ENCODE results near the gene LZTS2.

LZTS2 gene

GRCh38 chr10:100986623-100986951 lies 13.0 kb upstream of the LZTS2 start:
- DNase-seq, result no peak
- Histone ChIP-seq H3K36me3 (replicated peaks) (peaks cover 19% of the 10 kb centered on the region), H3K27ac (peak overlapping the region; percentile 52), H3K4me3 (ENCODE audit: low read depth, low read length) (peak overlapping the region; percentile 98), H3K27me3 (replicated peaks) (no peaks in the 10 kb centered on the region)
- in situ Hi-C loops (cut with HindIII; ENCODE audit: low pct_ligation_motif_present, low sequenced_read_pairs), result no loop called here
- TF ChIP-seq, protein P1, sequence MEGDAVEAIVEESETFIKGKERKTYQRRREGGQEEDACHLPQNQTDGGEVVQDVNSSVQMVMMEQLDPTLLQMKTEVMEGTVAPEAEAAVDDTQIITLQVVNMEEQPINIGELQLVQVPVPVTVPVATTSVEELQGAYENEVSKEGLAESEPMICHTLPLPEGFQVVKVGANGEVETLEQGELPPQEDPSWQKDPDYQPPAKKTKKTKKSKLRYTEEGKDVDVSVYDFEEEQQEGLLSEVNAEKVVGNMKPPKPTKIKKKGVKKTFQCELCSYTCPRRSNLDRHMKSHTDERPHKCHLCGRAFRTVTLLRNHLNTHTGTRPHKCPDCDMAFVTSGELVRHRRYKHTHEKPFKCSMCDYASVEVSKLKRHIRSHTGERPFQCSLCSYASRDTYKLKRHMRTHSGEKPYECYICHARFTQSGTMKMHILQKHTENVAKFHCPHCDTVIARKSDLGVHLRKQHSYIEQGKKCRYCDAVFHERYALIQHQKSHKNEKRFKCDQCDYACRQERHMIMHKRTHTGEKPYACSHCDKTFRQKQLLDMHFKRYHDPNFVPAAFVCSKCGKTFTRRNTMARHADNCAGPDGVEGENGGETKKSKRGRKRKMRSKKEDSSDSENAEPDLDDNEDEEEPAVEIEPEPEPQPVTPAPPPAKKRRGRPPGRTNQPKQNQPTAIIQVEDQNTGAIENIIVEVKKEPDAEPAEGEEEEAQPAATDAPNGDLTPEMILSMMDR (IDR thresholded peaks at IDR 0.05; ENCODE audit: low read depth, low read length, missing control alignments), result no peak

DNA sequence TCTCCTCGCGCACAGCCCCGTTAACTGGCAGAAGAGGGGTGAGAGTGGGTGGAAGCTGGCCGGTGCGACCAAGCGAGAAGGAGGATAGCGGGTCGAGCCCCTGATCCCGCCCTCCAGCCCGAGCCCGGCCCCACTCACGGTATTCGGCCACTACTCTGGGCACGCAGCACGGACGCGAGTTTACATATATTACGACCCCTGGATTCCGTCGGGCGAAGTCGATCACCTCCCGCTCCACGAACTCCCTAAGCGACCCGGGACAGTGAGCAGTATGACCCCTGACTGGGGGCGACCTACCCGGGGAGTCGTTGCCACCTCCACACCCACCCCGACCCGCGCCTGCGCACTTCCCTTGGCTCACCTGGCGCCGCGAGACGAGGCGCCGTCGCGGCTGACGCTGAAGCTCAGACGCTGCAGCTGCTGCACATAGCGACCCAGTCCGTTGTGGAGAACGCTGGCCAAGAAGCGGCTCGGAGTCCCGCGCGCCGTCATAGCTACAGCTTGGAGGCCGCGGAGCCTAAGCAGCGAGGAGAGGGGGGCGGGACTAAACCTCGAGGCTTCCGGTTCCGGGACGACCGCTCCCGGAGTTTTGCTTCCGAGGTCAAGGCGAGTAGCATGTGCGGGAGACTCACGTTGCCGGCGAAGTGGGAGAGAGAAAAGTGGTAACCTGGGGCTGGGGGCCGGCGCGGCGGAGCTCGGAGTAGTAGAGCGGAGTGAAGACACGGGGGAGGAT lies 12.5 kb upstream of the LZTS2 start, which contains the start of the genes MRPL43 and TWNK:
TSS of gene MRPL43 (minus strand) at position 546 of the 733 bp plus-strand sequence. CDS start at position 492, 54 bp downstream.
TSS of gene TWNK (plus strand) at position 592 of the 733 bp plus-strand sequence. CDS start 668 bp downstream, outside the sequence.
- in situ Hi-C loops (cut with HindIII; ENCODE audit: low pct_ligation_motif_present, low sequenced_read_pairs), result no loop called here
- H3K4me3 ChIP-seq (ENCODE audit: low read depth, low read length), result peak within 1 kb of the TSS; percentile 98
- H3K27me3 ChIP-seq (replicated peaks), result no peaks in the 10 kb centered on the region
- TF ChIP-seq, protein P1 (IDR thresholded peaks at IDR 0.05; ENCODE audit: low read depth, low read length, missing control alignments), result no peak
- H3K27ac ChIP-seq, result peak within 1 kb of the TSS; percentile 52
- peak; percentile 74 for DNase-seq
- peaks cover 18% of the 10 kb centered on the region for H3K36me3 ChIP-seq (replicated peaks)

- TF ChIP-seq, protein P1 (IDR thresholded peaks at IDR 0.05; ENCODE audit: low read depth, low read length, missing control alignments), result no peak
- in situ Hi-C loops (cut with HindIII; ENCODE audit: low pct_ligation_motif_present, low sequenced_read_pairs), result no loop called here
- H3K27ac ChIP-seq, result peak overlapping the region; percentile 52
Measured at GRCh38 chr10:100987685-100988049, 11.9 kb upstream of the LZTS2 start.

DNA sequence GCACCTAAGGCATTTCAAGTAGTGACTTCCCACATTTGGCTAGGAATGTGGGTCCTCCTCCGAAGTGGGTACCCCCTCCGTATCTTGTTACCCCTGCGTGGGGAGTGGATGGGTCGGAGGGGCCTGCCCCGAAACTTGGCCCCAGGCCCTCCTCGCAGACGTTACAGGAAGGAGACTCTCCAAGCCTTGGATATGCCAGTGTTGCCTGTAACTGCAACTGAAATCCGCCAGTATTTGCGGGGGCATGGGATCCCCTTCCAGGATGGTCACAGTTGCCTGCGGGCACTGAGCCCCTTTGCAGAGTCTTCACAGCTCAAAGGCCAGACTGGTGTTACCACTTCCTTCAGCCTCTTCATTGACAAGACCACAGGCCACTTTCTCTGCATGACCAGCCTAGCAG lies 11.4 kb upstream of the LZTS2 start:
- TF ChIP-seq, protein P1 (IDR thresholded peaks at IDR 0.05; ENCODE audit: low read depth, low read length, missing control alignments), result no peak
- no peak for DNase-seq
- Histone ChIP-seq H3K4me3 (ENCODE audit: low read depth, low read length) (peak overlapping the region; percentile 98), H3K36me3 (replicated peaks) (peaks cover 22% of the 10 kb centered on the region), H3K27ac (no peak overlapping the region), H3K27me3 (replicated peaks) (no peaks in the 10 kb centered on the region)
- in situ Hi-C loops (cut with HindIII; ENCODE audit: low pct_ligation_motif_present, low sequenced_read_pairs), result no loop called here

More at GRCh38 chr10:100987685-100988049, 11.9 kb upstream of the LZTS2 start:
- Histone ChIP-seq H3K27me3 (replicated peaks) (no peaks in the 10 kb centered on the region), H3K36me3 (replicated peaks) (peaks cover 18% of the 10 kb centered on the region), H3K4me3 (ENCODE audit: low read depth, low read length) (peak overlapping the region; percentile 98)
- no peak for DNase-seq

DNA sequence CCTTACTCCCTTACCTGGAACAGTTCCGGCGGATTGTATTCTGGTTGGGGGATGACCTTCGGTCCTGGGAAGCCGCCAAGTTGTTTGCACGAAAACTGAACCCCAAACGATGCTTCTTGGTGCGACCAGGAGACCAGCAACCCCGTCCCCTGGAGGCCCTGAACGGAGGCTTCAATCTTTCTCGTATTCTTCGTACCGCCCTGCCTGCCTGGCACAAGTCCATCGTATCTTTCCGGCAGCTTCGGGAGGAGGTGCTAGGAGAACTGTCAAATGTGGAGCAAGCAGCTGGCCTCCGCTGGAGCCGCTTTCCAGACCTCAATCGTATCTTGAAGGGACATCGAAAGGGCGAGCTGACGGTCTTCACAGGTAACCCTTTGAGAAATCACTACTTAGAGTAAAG lies 10.5 kb upstream of the LZTS2 start:
- peaks cover 30% of the 10 kb centered on the region for H3K36me3 ChIP-seq (replicated peaks)
- no peak overlapping the region for H3K4me3 ChIP-seq (ENCODE audit: low read depth, low read length)
- in situ Hi-C loops (cut with HindIII; ENCODE audit: low pct_ligation_motif_present, low sequenced_read_pairs), result no loop called here

More for the DNA sequence above, 10.5 kb upstream of the LZTS2 start:
- DNase-seq, result no peak
- no peaks in the 10 kb centered on the region for H3K27me3 ChIP-seq (replicated peaks)
- TF ChIP-seq, protein P1 (IDR thresholded peaks at IDR 0.05; ENCODE audit: low read depth, low read length, missing control alignments), result no peak
- H3K27ac ChIP-seq, result no peak overlapping the region
